ENCODE measurements around the gene ITPRIP. TPM values are rescaled to one million over a fixed set of nuclear protein-coding genes. Genes with fewer than 3 reads are reported as not detected.

The ITPRIP gene
- total and polyA plus RNA-seq, 5 donors from 2014 or later, result 10.9 to 68.4 (median 13.4) TPM

- ATAC-seq (ENCODE audit: low read depth in 2 of 2), result no peak
Observed at GRCh38 chr10:104293011-104293410, 45.3 kb downstream of the ITPRIP start.

GRCh38 chr10:104291439-104291951 is 46.8 kb downstream of the ITPRIP start:
- Mint-ChIP-seq H3K4me1 (peaks cover 0 to 7% (median 6%) of the 10 kb centered on the region in 4 donors), H3K27ac (no peak overlapping the region), H3K36me3 (no peaks in the 10 kb centered on the region), H3K27me3 (peaks cover 41% of the 10 kb centered on the region), H3K9me3 (peaks cover 0 to 3% (median 0%) of the 10 kb centered on the region in 7 donors), H3K4me3 (no peak overlapping the region)
- H3K4me3 ChIP-seq (ENCODE audit: low read depth, low read length), result no peak overlapping the region
- H3K27ac ChIP-seq (ENCODE audit: insufficient read depth, low read length, poor library complexity, severe bottlenecking), result no peak overlapping the region
- peak; percentile 77 to 88 (median 86) for DNase-seq
- ATAC-seq (ENCODE audit: low read depth in 2 of 2), result peak; percentile 98 to 99
- H3K4me1 ChIP-seq (ENCODE audit: control insufficient read depth, insufficient read depth, low read length, poor library complexity, severe bottlenecking), result peaks cover 6% of the 10 kb centered on the region
- H3K9me3 ChIP-seq (ENCODE audit: control insufficient read depth in 2 of 2, low read length in 2 of 2), result no peaks in the 10 kb centered on the region
- H3K27me3 ChIP-seq (ENCODE audit: control insufficient read depth, insufficient read depth, low read length), result peaks cover 18% of the 10 kb centered on the region
- H3K36me3 ChIP-seq (ENCODE audit: control insufficient read depth, insufficient read depth, low read length), result no peaks in the 10 kb centered on the region

More at GRCh38 chr10:104293011-104293410, 45.3 kb downstream of the ITPRIP start:
- no peaks in the 10 kb centered on the region for H3K36me3 ChIP-seq (ENCODE audit: control insufficient read depth, insufficient read depth, low read length)
- H3K9me3 Mint-ChIP-seq, result peaks cover 0 to 3% (median 0%) of the 10 kb centered on the region in 7 donors
- H3K36me3 Mint-ChIP-seq, result no peaks in the 10 kb centered on the region
- H3K4me1 ChIP-seq (ENCODE audit: control insufficient read depth, insufficient read depth, low read length, poor library complexity, severe bottlenecking), result peaks cover 6% of the 10 kb centered on the region
- no peak overlapping the region for H3K4me3 Mint-ChIP-seq
- no peak overlapping the region for H3K27ac ChIP-seq (ENCODE audit: insufficient read depth, low read length, poor library complexity, severe bottlenecking)
- H3K4me3 ChIP-seq (ENCODE audit: low read depth, low read length), result no peak overlapping the region
- H3K4me1 Mint-ChIP-seq, result peaks cover 0 to 7% (median 6%) of the 10 kb centered on the region in 4 donors
- peaks cover 33% of the 10 kb centered on the region for H3K27me3 Mint-ChIP-seq
- H3K27ac Mint-ChIP-seq, result no peak overlapping the region
- H3K9me3 ChIP-seq (ENCODE audit: control insufficient read depth in 2 of 2, low read length in 2 of 2), result no peaks in the 10 kb centered on the region
- peaks cover 18% of the 10 kb centered on the region for H3K27me3 ChIP-seq (ENCODE audit: control insufficient read depth, insufficient read depth, low read length)
- DNase-seq, result no peak

- no peaks in the 10 kb centered on the region for H3K36me3 Mint-ChIP-seq
- Histone ChIP-seq H3K4me3 (ENCODE audit: low read depth, low read length) (no peak overlapping the region), H3K9me3 (ENCODE audit: control insufficient read depth in 2 of 2, low read length in 2 of 2) (no peaks in the 10 kb centered on the region), H3K36me3 (ENCODE audit: control insufficient read depth, insufficient read depth, low read length) (no peaks in the 10 kb centered on the region), H3K4me1 (ENCODE audit: control insufficient read depth, insufficient read depth, low read length, poor library complexity, severe bottlenecking) (peaks cover 6% of the 10 kb centered on the region), H3K27ac (ENCODE audit: insufficient read depth, low read length, poor library complexity, severe bottlenecking) (no peak overlapping the region), H3K27me3 (ENCODE audit: control insufficient read depth, insufficient read depth, low read length) (peaks cover 21% of the 10 kb centered on the region)
- peaks cover 0 to 7% (median 6%) of the 10 kb centered on the region in 4 donors for H3K4me1 Mint-ChIP-seq
- no peak overlapping the region for H3K4me3 Mint-ChIP-seq
- H3K9me3 Mint-ChIP-seq, result peaks cover 0 to 3% (median 0%) of the 10 kb centered on the region in 7 donors
- DNase-seq, result no peak
- ATAC-seq (ENCODE audit: low read depth in 2 of 2), result no peak
- peaks cover 35% of the 10 kb centered on the region for H3K27me3 Mint-ChIP-seq
- no peak overlapping the region for H3K27ac Mint-ChIP-seq
Observed at GRCh38 chr10:104288355-104288754, 49.9 kb downstream of the ITPRIP start.

GRCh38 chr10:104286939-104287338 is 51.3 kb downstream of the ITPRIP start:
- peaks cover 6% of the 10 kb centered on the region for H3K4me1 ChIP-seq (ENCODE audit: control insufficient read depth, insufficient read depth, low read length, poor library complexity, severe bottlenecking)
- H3K4me1 Mint-ChIP-seq, result peaks cover 0 to 7% (median 6%) of the 10 kb centered on the region in 4 donors
- no peak for DNase-seq
- no peak overlapping the region for H3K27ac ChIP-seq (ENCODE audit: insufficient read depth, low read length, poor library complexity, severe bottlenecking)
- peaks cover 21% of the 10 kb centered on the region for H3K27me3 ChIP-seq (ENCODE audit: control insufficient read depth, insufficient read depth, low read length)
- H3K36me3 ChIP-seq (ENCODE audit: control insufficient read depth, insufficient read depth, low read length), result no peaks in the 10 kb centered on the region
- H3K27ac Mint-ChIP-seq, result no peak overlapping the region
- no peaks in the 10 kb centered on the region for H3K36me3 Mint-ChIP-seq
- ATAC-seq (ENCODE audit: low read depth in 2 of 2), result no peak
- H3K9me3 Mint-ChIP-seq, result peaks cover 0 to 3% (median 0%) of the 10 kb centered on the region in 7 donors
- no peak overlapping the region for H3K4me3 ChIP-seq (ENCODE audit: low read depth, low read length)
- H3K27me3 Mint-ChIP-seq, result peaks cover 41% of the 10 kb centered on the region
- no peak overlapping the region for H3K4me3 Mint-ChIP-seq
- no peaks in the 10 kb centered on the region for H3K9me3 ChIP-seq (ENCODE audit: control insufficient read depth in 2 of 2, low read length in 2 of 2)

- no peaks in the 10 kb centered on the region for H3K36me3 ChIP-seq (ENCODE audit: control insufficient read depth, insufficient read depth, low read length)
- ATAC-seq (ENCODE audit: low read depth in 2 of 2) (no peak), DNase-seq (no peak)
- H3K9me3 ChIP-seq (ENCODE audit: control insufficient read depth in 2 of 2, low read length in 2 of 2), result no peaks in the 10 kb centered on the region
- Mint-ChIP-seq H3K27me3 (peaks cover 43% of the 10 kb centered on the region), H3K4me3 (no peak overlapping the region), H3K4me1 (no peaks in the 10 kb centered on the region), H3K36me3 (no peaks in the 10 kb centered on the region), H3K27ac (no peak overlapping the region), H3K9me3 (peaks cover 0 to 4% (median 0%) of the 10 kb centered on the region in 7 donors)
- no peaks in the 10 kb centered on the region for H3K4me1 ChIP-seq (ENCODE audit: control insufficient read depth, insufficient read depth, low read length, poor library complexity, severe bottlenecking)
- no peak overlapping the region for H3K27ac ChIP-seq (ENCODE audit: insufficient read depth, low read length, poor library complexity, severe bottlenecking)
- no peak overlapping the region for H3K4me3 ChIP-seq (ENCODE audit: low read depth, low read length)
- peaks cover 16% of the 10 kb centered on the region for H3K27me3 ChIP-seq (ENCODE audit: control insufficient read depth, insufficient read depth, low read length)
Observed at GRCh38 chr10:104284846-104285245, 53.4 kb downstream of the ITPRIP start.

- Mint-ChIP-seq H3K27me3 (peaks cover 42% of the 10 kb centered on the region), H3K9me3 (peaks cover 0 to 3% (median 0%) of the 10 kb centered on the region in 7 donors), H3K36me3 (no peaks in the 10 kb centered on the region)
Observed at GRCh38 chr10:104281694-104282093, 56.6 kb downstream of the ITPRIP start.

DNA sequence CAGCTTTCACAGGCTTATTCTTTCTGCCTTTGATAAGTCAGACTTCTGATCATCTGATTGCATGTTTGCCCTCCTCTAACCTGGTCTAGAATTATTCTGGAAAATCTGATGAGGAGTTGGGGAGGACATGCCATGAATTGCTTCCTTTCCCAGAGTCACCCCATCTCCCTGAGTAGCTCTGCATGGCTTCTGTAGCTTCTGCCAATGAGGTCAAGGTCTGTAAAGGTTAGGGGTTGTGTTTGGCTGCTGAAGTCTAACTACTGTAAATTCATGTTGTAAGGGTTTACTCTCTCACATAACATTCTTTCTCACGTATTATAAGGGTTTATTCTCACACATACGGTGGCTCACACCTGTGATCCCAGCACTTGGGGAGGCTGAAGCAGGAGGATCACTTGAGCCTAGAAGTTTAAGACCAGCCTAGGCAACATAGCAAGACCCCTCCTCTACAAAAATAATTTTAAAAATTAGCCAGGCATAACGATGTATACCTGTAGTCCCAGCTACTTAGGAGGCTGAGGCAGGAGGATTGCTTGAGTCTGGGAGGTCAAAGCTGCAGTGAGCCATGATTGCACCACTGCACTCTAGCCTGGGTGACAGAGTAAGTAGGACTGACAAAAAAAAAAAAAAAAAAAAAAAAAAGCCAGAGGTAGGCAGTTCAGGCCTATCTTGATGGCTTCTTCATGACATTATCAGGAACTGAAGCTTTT is 58.6 kb downstream of the ITPRIP start:
- H3K27me3 ChIP-seq (ENCODE audit: control insufficient read depth, insufficient read depth, low read length), result peaks cover 9% of the 10 kb centered on the region
- Mint-ChIP-seq H3K36me3 (no peaks in the 10 kb centered on the region), H3K4me1 (peaks cover 0 to 3% (median 0%) of the 10 kb centered on the region in 4 donors), H3K4me3 (no peak overlapping the region), H3K9me3 (peaks cover 0 to 3% (median 0%) of the 10 kb centered on the region in 7 donors), H3K27ac (no peak overlapping the region), H3K27me3 (peaks cover 55% of the 10 kb centered on the region)
- H3K4me3 ChIP-seq (ENCODE audit: low read depth, low read length), result no peak overlapping the region
- peaks cover 2% of the 10 kb centered on the region for H3K4me1 ChIP-seq (ENCODE audit: control insufficient read depth, insufficient read depth, low read length, poor library complexity, severe bottlenecking)
- no peak overlapping the region for H3K27ac ChIP-seq (ENCODE audit: insufficient read depth, low read length, poor library complexity, severe bottlenecking)
- H3K9me3 ChIP-seq (ENCODE audit: control insufficient read depth in 2 of 2, low read length in 2 of 2), result no peaks in the 10 kb centered on the region
- DNase-seq (no peak), ATAC-seq (ENCODE audit: low read depth in 2 of 2) (no peak)
- H3K36me3 ChIP-seq (ENCODE audit: control insufficient read depth, insufficient read depth, low read length), result no peaks in the 10 kb centered on the region

More at GRCh38 chr10:104281694-104282093, 56.6 kb downstream of the ITPRIP start:
- H3K4me3 ChIP-seq (ENCODE audit: low read depth, low read length), result no peak overlapping the region
- H3K9me3 ChIP-seq (ENCODE audit: control insufficient read depth in 2 of 2, low read length in 2 of 2), result no peaks in the 10 kb centered on the region
- no peak overlapping the region for H3K27ac ChIP-seq (ENCODE audit: insufficient read depth, low read length, poor library complexity, severe bottlenecking)
- Mint-ChIP-seq H3K4me3 (no peak overlapping the region), H3K27ac (no peak overlapping the region), H3K4me1 (no peaks in the 10 kb centered on the region)
- H3K4me1 ChIP-seq (ENCODE audit: control insufficient read depth, insufficient read depth, low read length, poor library complexity, severe bottlenecking), result no peaks in the 10 kb centered on the region
- DNase-seq, result no peak
- no peak for ATAC-seq (ENCODE audit: low read depth in 2 of 2)
- peaks cover 8% of the 10 kb centered on the region for H3K27me3 ChIP-seq (ENCODE audit: control insufficient read depth, insufficient read depth, low read length)
- no peaks in the 10 kb centered on the region for H3K36me3 ChIP-seq (ENCODE audit: control insufficient read depth, insufficient read depth, low read length)
